Measurements from ENCODE around the gene PIGM. TPM values are rescaled to one million over a fixed set of nuclear protein-coding genes. Genes with fewer than 3 reads are reported as not detected.

The PIGM gene
- total RNA-seq, 4 donors from 2014 or later: 2.4 to 4.5 (median 3.6) TPM

GRCh38 chr1:160064164-160064563, 32.4 kb upstream of the PIGM start:
- intact Hi-C loops (cut with DNase I; ENCODE audit: low total_unique reads): no loop called here
- 78 to 82% methylated on average over 3 of the region's 3 CpGs for WGBS, 2 donors
- peak in 1 of 2 donors; percentile 7 for DNase-seq (ENCODE audit: low spot score in 2 of 2)
- no peak overlapping the region for H3K4me3 ChIP-seq (ENCODE audit: low read depth, poor library complexity, severe bottlenecking)
- TF ChIP-seq, protein P1, sequence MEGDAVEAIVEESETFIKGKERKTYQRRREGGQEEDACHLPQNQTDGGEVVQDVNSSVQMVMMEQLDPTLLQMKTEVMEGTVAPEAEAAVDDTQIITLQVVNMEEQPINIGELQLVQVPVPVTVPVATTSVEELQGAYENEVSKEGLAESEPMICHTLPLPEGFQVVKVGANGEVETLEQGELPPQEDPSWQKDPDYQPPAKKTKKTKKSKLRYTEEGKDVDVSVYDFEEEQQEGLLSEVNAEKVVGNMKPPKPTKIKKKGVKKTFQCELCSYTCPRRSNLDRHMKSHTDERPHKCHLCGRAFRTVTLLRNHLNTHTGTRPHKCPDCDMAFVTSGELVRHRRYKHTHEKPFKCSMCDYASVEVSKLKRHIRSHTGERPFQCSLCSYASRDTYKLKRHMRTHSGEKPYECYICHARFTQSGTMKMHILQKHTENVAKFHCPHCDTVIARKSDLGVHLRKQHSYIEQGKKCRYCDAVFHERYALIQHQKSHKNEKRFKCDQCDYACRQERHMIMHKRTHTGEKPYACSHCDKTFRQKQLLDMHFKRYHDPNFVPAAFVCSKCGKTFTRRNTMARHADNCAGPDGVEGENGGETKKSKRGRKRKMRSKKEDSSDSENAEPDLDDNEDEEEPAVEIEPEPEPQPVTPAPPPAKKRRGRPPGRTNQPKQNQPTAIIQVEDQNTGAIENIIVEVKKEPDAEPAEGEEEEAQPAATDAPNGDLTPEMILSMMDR (IDR thresholded peaks at IDR 0.05): no peak
- TF ChIP-seq POLR2A (IDR thresholded peaks at IDR 0.05): no peak

- DNase-seq (ENCODE audit: low spot score in 2 of 2): no peak
- WGBS, 2 donors: 85 to 96% methylated on average over 5 of the region's 5 CpGs
- intact Hi-C loops (cut with DNase I; ENCODE audit: low total_unique reads): no loop called here
These were observed 31.4 kb upstream of the PIGM start for GRCh38 chr1:160063176-160063575.

GRCh38 chr1:160062230-160062532, 30.4 kb upstream of the PIGM start:
- 79 to 90% methylated on average over 3 to 6 of the region's 6 CpGs for WGBS, 2 donors
- no peak for DNase-seq (ENCODE audit: low spot score in 2 of 2)
- intact Hi-C loops (cut with DNase I; ENCODE audit: low total_unique reads): no loop called here
- TF ChIP-seq POLR2A (IDR thresholded peaks at IDR 0.05): no peak
- TF ChIP-seq, protein P1 (IDR thresholded peaks at IDR 0.05): no peak
- no peak overlapping the region for H3K4me3 ChIP-seq (ENCODE audit: low read depth, poor library complexity, severe bottlenecking)

More at GRCh38 chr1:160063176-160063575, 31.4 kb upstream of the PIGM start:
- H3K4me3 ChIP-seq (ENCODE audit: low read depth, poor library complexity, severe bottlenecking): no peak overlapping the region
- TF ChIP-seq POLR2A (IDR thresholded peaks at IDR 0.05): no peak
- TF ChIP-seq, protein P1 (IDR thresholded peaks at IDR 0.05): no peak

DNA sequence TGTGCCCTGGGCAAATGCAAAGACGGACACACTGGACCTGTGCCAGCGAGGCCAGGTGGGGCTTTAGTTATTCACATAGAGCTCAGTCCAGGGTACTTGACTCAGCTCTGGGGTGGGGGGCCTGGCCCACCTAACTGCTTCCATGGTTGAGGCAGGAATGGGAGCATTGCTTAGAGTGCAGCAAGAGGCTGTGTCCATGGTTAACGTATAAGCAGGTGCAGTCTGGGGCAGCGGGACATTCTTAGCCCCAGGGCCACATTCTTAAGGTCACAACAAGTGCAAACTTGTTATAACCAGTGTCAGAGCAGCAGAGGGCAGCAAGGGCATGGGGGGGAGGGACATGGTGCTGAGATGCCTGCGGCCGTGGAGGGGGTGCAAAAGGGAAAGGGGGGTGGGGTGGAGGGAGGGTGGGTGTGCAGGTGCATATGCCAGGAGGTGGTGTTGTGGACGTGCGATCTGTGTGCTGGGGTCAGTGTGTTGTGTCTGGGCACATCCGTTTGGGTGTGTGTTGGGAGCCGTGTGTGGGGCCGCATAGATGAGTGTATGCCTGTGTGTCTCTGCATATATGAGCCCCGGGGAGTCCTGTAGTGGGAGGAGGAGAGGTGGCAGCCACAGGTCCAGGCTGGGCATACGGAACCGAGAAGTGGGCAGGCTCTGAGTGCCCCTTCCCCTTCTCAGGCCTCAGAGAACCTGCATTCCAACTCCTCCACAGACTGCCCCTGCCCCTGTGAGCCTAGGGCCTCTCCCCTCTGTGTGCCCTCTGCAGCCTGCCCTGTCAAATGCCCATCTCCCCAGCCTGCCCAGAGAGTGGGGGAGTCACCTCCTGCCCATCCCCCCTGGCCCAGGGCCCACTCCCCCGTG, 29.8 kb upstream of the PIGM start:
- 37 to 39% methylated on average over 14 to 15 of the region's 15 CpGs for WGBS, 2 donors
- intact Hi-C loops (cut with DNase I; ENCODE audit: low total_unique reads): no loop called here
- no peak for DNase-seq (ENCODE audit: low spot score in 2 of 2)
- no peak overlapping the region for H3K4me3 ChIP-seq (ENCODE audit: low read depth, poor library complexity, severe bottlenecking)
- TF ChIP-seq POLR2A (IDR thresholded peaks at IDR 0.05): no peak
- TF ChIP-seq, protein P1 (IDR thresholded peaks at IDR 0.05): no peak

GRCh38 chr1:160058087-160058486, 26.3 kb upstream of the PIGM start:
- TF ChIP-seq, protein P1 (IDR thresholded peaks at IDR 0.05): no peak
- TF ChIP-seq POLR2A (IDR thresholded peaks at IDR 0.05): no peak
- 39 to 47% methylated on average over 2 of the region's 2 CpGs for WGBS, 2 donors

More at GRCh38 chr1:160058087-160058486, 26.3 kb upstream of the PIGM start:
- DNase-seq (ENCODE audit: low spot score in 2 of 2): no peak
- intact Hi-C loops (cut with DNase I; ENCODE audit: low total_unique reads): no loop called here
- H3K4me3 ChIP-seq (ENCODE audit: low read depth, poor library complexity, severe bottlenecking): no peak overlapping the region

Measured in lower leg skin (tissue), 4 donors.